ENCODE data around the gene TFAP2C. TPM values are rescaled to one million over a fixed set of nuclear protein-coding genes. Genes with fewer than 3 reads are reported as not detected.
A peak's percentile ranks its signal among the peaks of the same experiment; 100 is the strongest.

Gene TFAP2C
- total RNA-seq, 1 donor from 2014 or later, result 0.50 TPM

DNA sequence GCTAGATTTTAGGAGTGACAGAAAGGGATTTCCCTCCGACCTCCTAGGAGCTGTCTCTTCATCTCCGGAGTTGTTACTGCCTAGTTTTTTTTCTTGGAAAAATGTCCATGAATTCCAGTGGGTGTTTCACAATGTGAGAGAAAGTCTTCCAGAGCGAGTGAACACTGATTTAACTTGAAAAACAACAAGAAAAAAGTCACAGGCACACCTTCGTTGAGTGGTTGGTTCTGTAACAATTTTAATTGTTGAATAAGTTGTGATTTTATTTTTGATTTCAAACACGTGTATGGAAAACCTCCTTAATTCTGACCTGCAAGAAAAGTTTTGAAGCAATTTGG, 2.9 kb downstream of the TFAP2C start:
- H3K4me1 Mint-ChIP-seq (ENCODE audit: low read depth), result peaks cover 3% of the 10 kb centered on the region
- H3K27ac Mint-ChIP-seq, result peak overlapping the region; percentile 37
- no peaks in the 10 kb centered on the region for H3K9me3 Mint-ChIP-seq (ENCODE audit: low read depth)

DNA sequence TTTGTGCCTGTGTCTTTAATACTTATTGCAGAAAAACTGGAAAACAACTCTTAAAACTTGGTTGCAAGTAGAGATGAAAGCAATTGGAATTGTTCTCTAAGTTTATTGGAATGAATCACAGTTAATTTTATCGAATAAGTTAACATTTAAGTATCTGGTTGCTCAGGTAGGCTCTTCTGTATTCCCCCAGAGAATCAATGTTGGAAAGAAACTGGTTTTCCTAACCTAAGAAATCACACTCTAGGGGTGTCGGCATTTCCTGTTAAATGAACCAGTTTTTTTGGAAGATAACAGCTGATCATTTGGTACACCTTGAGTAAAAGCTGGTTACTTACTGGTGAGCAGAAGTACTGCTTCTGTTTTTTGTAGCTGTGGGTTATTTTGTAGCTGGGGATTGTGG, 5.2 kb downstream of the TFAP2C start:
- Mint-ChIP-seq H3K4me1 (ENCODE audit: low read depth) (peaks cover 15% of the 10 kb centered on the region), H3K36me3 (ENCODE audit: insufficient read depth) (no peaks in the 10 kb centered on the region), H3K4me3 (ENCODE audit: low read depth) (no peak overlapping the region), H3K27ac (no peak overlapping the region), H3K27me3 (peaks cover 86% of the 10 kb centered on the region), H3K9me3 (ENCODE audit: low read depth) (no peaks in the 10 kb centered on the region)
- TF ChIP-seq, protein P1, sequence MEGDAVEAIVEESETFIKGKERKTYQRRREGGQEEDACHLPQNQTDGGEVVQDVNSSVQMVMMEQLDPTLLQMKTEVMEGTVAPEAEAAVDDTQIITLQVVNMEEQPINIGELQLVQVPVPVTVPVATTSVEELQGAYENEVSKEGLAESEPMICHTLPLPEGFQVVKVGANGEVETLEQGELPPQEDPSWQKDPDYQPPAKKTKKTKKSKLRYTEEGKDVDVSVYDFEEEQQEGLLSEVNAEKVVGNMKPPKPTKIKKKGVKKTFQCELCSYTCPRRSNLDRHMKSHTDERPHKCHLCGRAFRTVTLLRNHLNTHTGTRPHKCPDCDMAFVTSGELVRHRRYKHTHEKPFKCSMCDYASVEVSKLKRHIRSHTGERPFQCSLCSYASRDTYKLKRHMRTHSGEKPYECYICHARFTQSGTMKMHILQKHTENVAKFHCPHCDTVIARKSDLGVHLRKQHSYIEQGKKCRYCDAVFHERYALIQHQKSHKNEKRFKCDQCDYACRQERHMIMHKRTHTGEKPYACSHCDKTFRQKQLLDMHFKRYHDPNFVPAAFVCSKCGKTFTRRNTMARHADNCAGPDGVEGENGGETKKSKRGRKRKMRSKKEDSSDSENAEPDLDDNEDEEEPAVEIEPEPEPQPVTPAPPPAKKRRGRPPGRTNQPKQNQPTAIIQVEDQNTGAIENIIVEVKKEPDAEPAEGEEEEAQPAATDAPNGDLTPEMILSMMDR (IDR thresholded peaks at IDR 0.05; ENCODE audit: unreplicated experiment), result no peak
- no peak for DNase-seq (ENCODE audit: low spot score, unreplicated experiment)

More for the DNA sequence above, 2.9 kb downstream of the TFAP2C start:
- TF ChIP-seq, protein P1 (IDR thresholded peaks at IDR 0.05; ENCODE audit: unreplicated experiment), result no peak
- peaks cover 82% of the 10 kb centered on the region for H3K27me3 Mint-ChIP-seq
- peak overlapping the region; percentile 19 for H3K4me3 Mint-ChIP-seq (ENCODE audit: low read depth)
- no peak for DNase-seq (ENCODE audit: low spot score, unreplicated experiment)
- no peaks in the 10 kb centered on the region for H3K36me3 Mint-ChIP-seq (ENCODE audit: insufficient read depth)

DNA sequence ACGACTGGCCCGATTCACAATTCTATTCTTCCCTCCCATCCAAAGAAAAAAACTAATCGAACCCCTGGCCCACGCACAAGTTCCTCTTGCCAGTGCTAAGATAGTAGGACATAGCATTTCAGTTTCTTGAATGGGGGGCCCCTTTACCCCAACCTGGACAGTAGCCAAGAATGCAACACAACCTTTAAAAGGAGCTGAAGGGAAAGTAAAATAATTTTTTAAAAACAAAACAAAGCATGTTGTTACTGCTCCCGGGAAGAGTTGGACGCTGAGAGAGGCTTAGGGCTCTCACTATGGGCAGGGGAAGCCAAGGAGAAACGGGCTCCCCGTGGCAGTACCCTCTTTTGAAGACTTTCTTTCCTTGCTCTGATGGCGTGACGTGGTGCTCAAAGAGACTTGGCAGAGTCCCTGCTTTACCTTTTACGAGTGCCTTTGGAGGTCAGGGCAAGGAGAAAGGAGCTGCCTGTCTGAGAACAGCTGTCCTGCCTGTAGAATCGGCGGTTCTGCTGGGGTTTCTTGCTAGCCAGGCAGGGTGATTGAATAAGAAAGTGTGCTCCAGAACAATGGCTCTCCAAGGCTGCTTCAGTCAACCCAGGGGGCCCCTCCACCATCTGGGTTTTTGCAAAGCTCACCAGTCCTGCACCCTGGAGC, 5.8 kb downstream of the TFAP2C start:
- Mint-ChIP-seq H3K9me3 (ENCODE audit: low read depth) (no peaks in the 10 kb centered on the region), H3K4me1 (ENCODE audit: low read depth) (peaks cover 15% of the 10 kb centered on the region), H3K4me3 (ENCODE audit: low read depth) (no peak overlapping the region), H3K27me3 (peaks cover 85% of the 10 kb centered on the region), H3K27ac (no peak overlapping the region), H3K36me3 (ENCODE audit: insufficient read depth) (no peaks in the 10 kb centered on the region)
- DNase-seq (ENCODE audit: low spot score, unreplicated experiment), result no peak
- TF ChIP-seq, protein P1 (IDR thresholded peaks at IDR 0.05; ENCODE audit: unreplicated experiment), result no peak

DNA sequence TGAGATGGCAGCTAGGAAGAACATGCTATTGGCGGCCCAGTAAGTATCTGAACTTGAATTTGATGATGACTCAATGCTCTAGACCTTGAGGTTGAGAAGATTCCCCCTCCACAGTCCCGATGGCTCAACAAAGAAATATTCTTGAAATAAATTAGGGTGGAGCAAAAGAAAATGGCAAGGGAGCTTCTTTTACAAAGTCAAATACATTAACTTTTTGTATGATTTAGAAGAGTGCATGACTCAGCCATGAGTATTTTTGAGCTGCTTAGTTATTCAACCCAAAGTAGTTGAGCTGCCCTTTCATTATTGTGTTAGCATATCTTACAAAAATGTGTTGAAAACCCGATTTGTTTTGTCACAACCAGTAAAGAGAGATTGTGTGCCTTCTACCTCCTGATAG, 7.6 kb downstream of the TFAP2C start:
- no peaks in the 10 kb centered on the region for H3K9me3 Mint-ChIP-seq (ENCODE audit: low read depth)
- peaks cover 90% of the 10 kb centered on the region for H3K27me3 Mint-ChIP-seq
- H3K4me3 Mint-ChIP-seq (ENCODE audit: low read depth), result no peak overlapping the region
- TF ChIP-seq, protein P1 (IDR thresholded peaks at IDR 0.05; ENCODE audit: unreplicated experiment), result no peak
- no peaks in the 10 kb centered on the region for H3K36me3 Mint-ChIP-seq (ENCODE audit: insufficient read depth)
- no peak overlapping the region for H3K27ac Mint-ChIP-seq
- no peak for DNase-seq (ENCODE audit: low spot score, unreplicated experiment)
- H3K4me1 Mint-ChIP-seq (ENCODE audit: low read depth), result peaks cover 14% of the 10 kb centered on the region

DNA sequence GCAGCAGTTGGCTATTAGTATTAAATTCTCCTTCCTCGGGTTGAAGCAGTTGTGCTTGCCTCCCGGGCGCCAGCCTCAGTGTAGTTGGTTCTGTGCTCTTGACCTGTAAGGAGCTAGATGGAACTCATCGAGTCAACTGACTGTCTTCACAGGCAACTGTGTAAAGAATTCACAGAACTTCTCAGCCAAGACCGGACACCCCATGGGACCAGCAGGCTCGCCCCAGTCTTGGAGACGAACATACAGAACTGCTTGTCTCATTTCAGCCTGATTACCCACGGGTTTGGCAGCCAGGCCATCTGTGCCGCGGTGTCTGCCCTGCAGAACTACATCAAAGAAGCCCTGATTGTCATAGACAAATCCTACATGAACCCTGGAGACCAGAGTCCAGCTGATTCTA, 8.5 kb downstream of the TFAP2C start:
- Mint-ChIP-seq H3K36me3 (ENCODE audit: insufficient read depth) (no peaks in the 10 kb centered on the region), H3K27ac (no peak overlapping the region), H3K4me3 (ENCODE audit: low read depth) (no peak overlapping the region), H3K9me3 (ENCODE audit: low read depth) (no peaks in the 10 kb centered on the region), H3K27me3 (peaks cover 90% of the 10 kb centered on the region), H3K4me1 (ENCODE audit: low read depth) (peaks cover 14% of the 10 kb centered on the region)
- TF ChIP-seq, protein P1 (IDR thresholded peaks at IDR 0.05; ENCODE audit: unreplicated experiment), result no peak
- no peak for DNase-seq (ENCODE audit: low spot score, unreplicated experiment)

All from progenitor cell of endocrine pancreas (in vitro differentiated cells).